K562 (cell line): ENCODE results near the gene NUP210. TPM values are rescaled to one million over a fixed set of nuclear protein-coding genes. Genes with fewer than 3 reads are reported as not detected.
"Not testable (repeated sequence)": the region's sequence is repeated elsewhere in the genome, so short reads cannot be mapped to it uniquely, and the experiment has no call there.

Experiments used
- ATAC-seq: fragments of 200-7000 bp; cut with Tn5 transposase; 3 replicates; pipeline ENCODE4 v1.9.1; 2020; ENCODE audit warnings: moderate library complexity
- BruUV-seq: library from RNA; stranded (reverse); fragments of 400-500 nt; replicated peaks from 2 replicates; lab custom pipeline; 2021; lab: Mats Ljungman, UMichigan
- CTCF ChIA-PET: fragments of 300-600 bp; formaldehyde crosslinking; extraction: SDS; loops from one replicate; lab custom pipeline; 2021; ENCODE audit warnings: low intra/inter-chr PET ratio; lab: Yijun Ruan, JAX
- POLR2A ChIA-PET: fragments of 300-600, 350-650 bp; sonication (Branson Sonifier 250); formaldehyde crosslinking; extraction: SDS; loops from one replicate; lab custom pipeline; 2021; ENCODE audit warnings: antibody characterized with exemption, inconsistent platforms; lab: Yijun Ruan, JAX
- DNase-seq, 4 experiments: peaks; one replicate each; pipeline versions ENCODE4 v3.0.0 to v3.0.0-alpha.2; 2011 to 2018; ENCODE audit warnings: low spot score in 3 of 4, mixed read lengths in 3 of 4; ENCODE audit errors: extremely low read depth in 1 of 4
- FAIRE-seq: peaks from 2 replicates; lab custom pipeline; 2011; peaks lifted over from hg19 to GRCh38; lab: Jason Lieb, UNC
- H2AFZ ChIP-seq: 2 replicates; pipeline ENCODE4 v1.6.0; 2011; ENCODE audit warnings: low read depth, low read length, control low read depth, inconsistent platforms
- H3K27ac ChIP-seq: fragments of 200-600 bp; 3 replicates; pipeline ENCODE4 v1.8.0; 2011; ENCODE audit warnings: low read depth, mild to moderate bottlenecking, control low read depth, inconsistent platforms, low read length, moderate library complexity, mixed read lengths; ENCODE audit errors: extremely low read depth
- H3K27me3 ChIP-seq, 2 experiments: fragments of 300-600 bp in 1 of 2; 2 replicates in 1 of 2; 3 replicates in 1 of 2; pipeline versions ENCODE4 v1.6.0 to v1.8.0; 2011; ENCODE audit warnings: inconsistent platforms in 2 of 2, low read length in 2 of 2, mild to moderate bottlenecking in 1 of 2, mixed read lengths in 1 of 2, moderate library complexity in 1 of 2; ENCODE audit not compliant: control insufficient read depth in 2 of 2, insufficient read depth in 2 of 2
- H3K36me3 ChIP-seq: fragments of 300-600 bp; 3 replicates; pipeline ENCODE4 v1.8.0; 2011; ENCODE audit warnings: mild to moderate bottlenecking, low read length, inconsistent platforms; ENCODE audit not compliant: control insufficient read depth, insufficient read depth
- H3K4me1 ChIP-seq, 2 experiments: fragments of 200-600 bp in 1 of 2; replicated peaks in 1 of 2; 2 replicates in 1 of 2; 3 replicates in 1 of 2; pipeline versions ENCODE4 v1.5.1 to v1.8.0; 2011; ENCODE audit warnings: inconsistent platforms in 2 of 2, low read length in 2 of 2, mild to moderate bottlenecking in 1 of 2, mixed read lengths in 1 of 2, moderate library complexity in 1 of 2; ENCODE audit not compliant: control insufficient read depth in 2 of 2, insufficient read depth in 2 of 2
- H3K4me2 ChIP-seq: 2 replicates; pipeline ENCODE4 v1.6.1; 2011; ENCODE audit warnings: low read length, control low read depth, inconsistent platforms, mixed read lengths; ENCODE audit not compliant: insufficient read depth
- H3K4me3 ChIP-seq: fragments of 200-600 bp; sonication (generic), shearing (Covaris generic); 2 replicates; pipeline ENCODE4 v1.5.1; 2016; ENCODE audit warnings: control low read depth, inconsistent platforms
- H3K79me2 ChIP-seq: fragments of 200-600 bp; 3 replicates; pipeline ENCODE4 v1.8.0; 2011; ENCODE audit warnings: low read length, inconsistent platforms; ENCODE audit not compliant: control insufficient read depth, insufficient read depth
- H3K9ac ChIP-seq, 2 experiments: 2 replicates each; pipeline versions ENCODE4 v1.6.0 to v1.6.1; 2011; ENCODE audit warnings: low read depth in 2 of 2, low read length in 2 of 2, control low read depth in 1 of 2, inconsistent platforms in 1 of 2, mild to moderate bottlenecking in 1 of 2, mixed read lengths in 1 of 2; ENCODE audit not compliant: insufficient read depth in 1 of 2
- H3K9me1 ChIP-seq: one replicate; pipeline ENCODE4 v1.6.0; 2011; ENCODE audit warnings: inconsistent platforms, mild to moderate bottlenecking, low read length, moderate library complexity; ENCODE audit not compliant: control insufficient read depth, insufficient read depth
- H3K9me3 ChIP-seq: replicated peaks from 2 replicates; pipeline ENCODE4 v1.5.1; 2011; ENCODE audit warnings: low read depth, low read length, inconsistent platforms; ENCODE audit not compliant: control insufficient read depth, insufficient read depth
- H4K20me1 ChIP-seq: replicated peaks from 2 replicates; pipeline ENCODE4 v1.6.1; 2011; ENCODE audit warnings: low read length, inconsistent platforms, mixed read lengths; ENCODE audit not compliant: control insufficient read depth, insufficient read depth
- CXXC5 ChIP-seq: fragments of 250-450 bp; sonication (Bioruptor Pico); IDR thresholded peaks from 2 replicates; pipeline ENCODE4 v1.8.0; 2022; ENCODE audit warnings: inconsistent platforms, mild to moderate bottlenecking, moderate library complexity
- GABPA ChIP-seq: fragments of 200-800 bp; sonication (Bioruptor generic); conservative IDR thresholded peaks from 2 replicates; pipeline ENCODE4 v1.6.1; 2016; ENCODE audit warnings: low read depth, missing genetic modification characterization, missing compliant biosample characterization
- ZKSCAN8 ChIP-seq: fragments of 200-800 bp; sonication (Bioruptor generic); IDR thresholded peaks from 2 replicates; pipeline ENCODE4 v1.6.1; 2016; ENCODE audit warnings: missing genetic modification characterization, missing compliant biosample characterization
- ZNF592 ChIP-seq: fragments of 450-650 bp; IDR thresholded peaks from 2 replicates; pipeline ENCODE4 v1.6.1; 2017; ENCODE audit warnings: antibody characterized with exemption, mild to moderate bottlenecking
- ZNF766 ChIP-seq: fragments of 200-800 bp; sonication (Bioruptor generic); conservative IDR thresholded peaks from 2 replicates; pipeline ENCODE4 v1.6.1; 2016; ENCODE audit warnings: missing genetic modification characterization, missing compliant biosample characterization
- ZNF77 ChIP-seq: fragments of 250-450 bp; sonication (Bioruptor Pico); IDR thresholded peaks from 2 replicates; pipeline ENCODE4 v1.5.0; 2020
- WGBS: fragments of 100-300 bp; shearing (Covaris generic); methylation state at CpG from one replicate; pipeline ENCODE4 v1.1.6; 2016; ENCODE audit warnings: low coverage, mixed read lengths; ENCODE audit not compliant: insufficient coverage; ENCODE audit errors: missing lambda C conversion rate; 5-methylcytosine and 5-hydroxymethylcytosine counted together
- in situ Hi-C: fragments of 300-500 bp; cut with MboI; formaldehyde crosslinking; loops from 4 replicates; pipeline ENCODE4 v1.15.0; 2018; ENCODE audit warnings: inconsistent platforms, mixed read lengths
- intact Hi-C: fragments of 100-400 bp; cut with micrococcal nuclease; formaldehyde crosslinking; loops from 2 replicates; pipeline ENCODE4 v1.14.2; 2022
- polyA plus RNA-seq, 8 experiments: library from polyadenylated mRNA; depleted of rRNA in 4 of 8; stranded (reverse) in 5 of 8; unstranded in 3 of 8; fragments of >200 nt; fragmentation: Nextera tagmentation in 2 of 8; fragmentation: Illumina TruSeq in 1 of 8; extraction: Ambion mirVana in 2 of 8; extraction: Trizol in 1 of 8; gene quantifications; 2 replicates each; pipeline versions ENCODE4 v1.2.1 to v1.2.3, GENCODE V29; 2011 to 2014; ENCODE audit warnings: inconsistent platforms in 1 of 8, missing spikeins in 1 of 8
- total RNA-seq, 7 experiments: library from RNA; depleted of rRNA in 6 of 7; stranded (reverse); fragments of >200 nt in 6 of 7; fragmentation: Illumina TruSeq in 2 of 7; extraction: Trizol in 2 of 7; gene quantifications; 2 replicates each; pipeline versions ENCODE4 v1.2.1 to v1.2.3, GENCODE V29; 2011 to 2021; ENCODE audit warnings: low replicate concordance in 1 of 7
- TF ChIP-seq, protein P1 (sequence below): fragments of 450-650 bp; formaldehyde crosslinking; IDR thresholded peaks from 2 replicates; pipeline ENCODE4 v1.4.0; 2020; ENCODE audit warnings: mild to moderate bottlenecking, moderate library complexity
- TF ChIP-seq, protein P2 (sequence below): fragments of 250-450 bp; sonication (Bioruptor Pico); IDR thresholded peaks from 2 replicates; pipeline ENCODE4 v1.8.0; 2022; ENCODE audit warnings: moderate library complexity, mild to moderate bottlenecking, inconsistent platforms

Gene NUP210
- total and polyA plus RNA-seq, 9 of the 15 experiments (the other 6 are each of a cell fraction or from before 2014, with no cell fraction given) = 1.2 to 138 (median 44.0) TPM

- H3K9me1 ChIP-seq = no peaks in the 10 kb centered on the region
- peaks cover 10 to 13% of the 10 kb centered on the region in 2 experiments; a peak in 3 of 5 replicates for H3K4me1 ChIP-seq
- ChIA-PET POLR2A (interaction anchor here (0.6 kb wide), 1 partner anchor 417 kb away, joined by 3 read pairs; no protein-coding TSS in a partner anchor), CTCF (no interaction called here)
- FAIRE-seq (no peak), DNase-seq (no peak), ATAC-seq (no peak)
- no peaks in the 10 kb centered on the region for H3K36me3 ChIP-seq
- BruUV-seq = no TSS peak
- H3K9ac ChIP-seq = no peak overlapping the region
- intact Hi-C loops = no loop called here
- in situ Hi-C loops = no loop called here
- no peak overlapping the region for H3K4me3 ChIP-seq
- no peaks in the 10 kb centered on the region for H3K79me2 ChIP-seq
- no peaks in the 10 kb centered on the region; a peak in 1 of 5 replicates for H3K27me3 ChIP-seq
- 0 out of 2 replicates have a peak overlapping the region, but pooled peaks have one; percentile 43 for H2AFZ ChIP-seq
- no peak overlapping the region for H3K4me2 ChIP-seq
- H3K27ac ChIP-seq = no peak overlapping the region
- 85% methylated on average over 1 of the region's 1 CpG for WGBS
- no peaks in the 10 kb centered on the region for H4K20me1 ChIP-seq
- no peaks in the 10 kb centered on the region for H3K9me3 ChIP-seq
- TF ChIP-seq ZKSCAN8 (no peak), ZNF77 (CRISPR knock-in tag) (no peak)
- TF ChIP-seq, protein P1, sequence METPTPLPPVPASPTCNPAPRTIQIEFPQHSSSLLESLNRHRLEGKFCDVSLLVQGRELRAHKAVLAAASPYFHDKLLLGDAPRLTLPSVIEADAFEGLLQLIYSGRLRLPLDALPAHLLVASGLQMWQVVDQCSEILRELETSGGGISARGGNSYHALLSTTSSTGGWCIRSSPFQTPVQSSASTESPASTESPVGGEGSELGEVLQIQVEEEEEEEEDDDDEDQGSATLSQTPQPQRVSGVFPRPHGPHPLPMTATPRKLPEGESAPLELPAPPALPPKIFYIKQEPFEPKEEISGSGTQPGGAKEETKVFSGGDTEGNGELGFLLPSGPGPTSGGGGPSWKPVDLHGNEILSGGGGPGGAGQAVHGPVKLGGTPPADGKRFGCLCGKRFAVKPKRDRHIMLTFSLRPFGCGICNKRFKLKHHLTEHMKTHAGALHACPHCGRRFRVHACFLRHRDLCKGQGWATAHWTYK = no peak
Measured at GRCh38 chr3:13432093-13432492, 12.0 kb upstream of the NUP210 start.

DNA sequence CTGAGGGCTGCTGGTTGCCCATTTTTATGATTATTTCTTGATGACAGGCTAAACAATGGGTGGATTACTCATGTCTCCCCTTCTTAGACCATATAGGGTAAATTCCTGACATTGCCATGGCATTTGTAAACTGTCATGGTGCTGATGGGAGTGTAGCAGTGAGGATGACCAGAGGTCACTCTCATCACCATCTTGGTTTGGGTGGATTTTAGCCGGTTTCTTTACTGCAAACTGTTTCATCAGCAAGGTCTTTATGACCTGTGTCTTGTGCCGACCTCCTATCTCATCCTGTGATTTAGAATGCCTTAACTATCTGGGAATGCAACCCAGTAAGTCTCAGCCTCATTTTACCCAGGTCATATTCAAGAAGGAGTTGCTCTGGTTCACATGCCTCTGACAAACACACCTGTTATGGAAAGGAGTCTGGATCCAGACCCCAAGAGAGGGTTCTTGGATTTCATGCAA is 10.3 kb upstream of the NUP210 start:
- POLR2A ChIA-PET = interaction anchor here (0.5 to 1.3 kb wide), 2 partner anchors 16 to 58 kb away, joined by 3 read pairs; no protein-coding TSS in a partner anchor
- H3K9me1 ChIP-seq, H3K4me3 ChIP-seq, H3K36me3 ChIP-seq, DNase-seq, H3K9me3 ChIP-seq, H3K79me2 ChIP-seq, FAIRE-seq, H3K4me2 ChIP-seq, in situ Hi-C loops, BruUV-seq, CTCF ChIA-PET, H3K27me3 ChIP-seq, H4K20me1 ChIP-seq: not testable (repeated sequence)
- intact Hi-C loops = loop anchor here (2.0 kb wide), 2 partner anchors 24 to 54 kb away; no protein-coding TSS in a partner anchor
- H3K27ac ChIP-seq = peak overlapping the region; percentile 2; the same call in 2 of the 3 replicates
- 0 out of 4 replicates have a peak overlapping the region, but pooled peaks of 1 of the 2 experiments have one; percentile 4 for H3K9ac ChIP-seq
- WGBS = 3% methylated on average over 2 of the region's 2 CpGs
- ATAC-seq = peak; percentile 46
- peaks cover 10 to 15% of the 10 kb centered on the region in 2 experiments; a peak in 3 of 5 replicates for H3K4me1 ChIP-seq
- H2AFZ ChIP-seq = peak overlapping the region; percentile 3
- TF ChIP-seq, protein P2, sequence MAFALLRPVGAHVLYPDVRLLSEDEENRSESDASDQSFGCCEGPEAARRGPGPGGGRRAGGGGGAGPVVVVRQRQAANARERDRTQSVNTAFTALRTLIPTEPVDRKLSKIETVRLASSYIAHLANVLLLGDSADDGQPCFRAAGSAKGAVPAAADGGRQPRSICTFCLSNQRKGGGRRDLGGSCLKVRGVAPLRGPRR (CRISPR knock-in tag) = 0 out of 2 replicates have a peak, but pooled peaks have one; percentile 61
- TF ChIP-seq GABPA (peak; percentile 35), ZNF766 (CRISPR knock-in tag) (peak; percentile 21; the same call in 1 of the 2 replicates), CXXC5 (peak; percentile 31; the same call in 1 of the 2 replicates), ZNF592 (peak; percentile 57)
